H4 (cell line): Measurements from ENCODE around the gene ENAH. TPM values are rescaled to one million over a fixed set of nuclear protein-coding genes. Genes with fewer than 3 reads are reported as not detected.
"Not testable (repeated sequence)": the region's sequence is repeated elsewhere in the genome, so short reads cannot be mapped to it uniquely, and the experiment has no call there.

Source experiments
- DNase-seq: peaks from one replicate; pipeline ENCODE4 v3.0.0-alpha.2; 2015; ENCODE audit warnings: low spot score
- total RNA-seq: library from RNA; depleted of rRNA; stranded (reverse); fragments of >200 nt; shearing (Covaris generic); gene quantifications from 2 replicates; pipeline ENCODE4 v1.2.3, GENCODE V29; 2014; rRNA removed

ENAH gene
- total RNA-seq, result 89.4 and 98.0 TPM in 2 replicates

DNA sequence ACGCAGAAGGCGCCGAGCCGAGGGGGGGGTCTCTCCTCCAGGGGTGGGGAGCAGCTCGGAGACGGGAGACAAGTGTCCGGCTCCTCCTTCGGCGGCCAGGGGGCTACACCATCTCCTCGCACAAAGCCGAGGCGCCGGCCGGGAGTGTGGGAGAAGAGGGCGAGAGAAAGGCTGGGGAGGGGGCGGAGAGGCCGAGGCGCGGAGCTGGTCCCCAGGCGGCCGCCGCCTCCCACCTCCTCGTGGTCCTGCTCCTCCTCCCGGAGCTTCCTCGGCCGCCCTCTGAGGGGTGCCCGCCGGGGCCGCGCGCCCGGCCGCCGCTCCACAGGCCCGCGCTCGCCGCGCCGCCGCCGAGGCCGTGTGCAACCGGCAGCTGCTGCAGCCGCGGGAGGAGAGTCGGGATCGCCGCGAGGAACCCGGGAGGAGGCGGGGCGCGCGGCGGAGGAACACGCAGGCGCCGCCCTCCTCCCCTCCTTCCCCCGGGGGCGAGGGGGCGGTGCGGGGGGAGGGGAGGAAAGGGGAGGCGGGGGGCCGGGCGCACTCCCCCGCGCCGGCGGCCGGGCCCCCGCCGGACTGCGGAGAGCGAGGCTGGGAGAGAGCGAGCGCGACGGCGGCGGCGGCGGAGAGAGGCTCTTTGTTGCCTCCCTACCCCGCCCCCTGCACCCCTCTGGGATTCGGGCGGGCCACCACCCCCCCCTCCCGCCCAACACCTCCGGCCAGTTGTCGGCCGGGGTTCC is at the start of gene ENAH:
Gene ENAH (minus strand): TSS at position 395 of the 734 bp plus-strand sequence. CDS start 433 bp downstream, outside the sequence.
- DNase-seq, result peak; percentile 73

DNA sequence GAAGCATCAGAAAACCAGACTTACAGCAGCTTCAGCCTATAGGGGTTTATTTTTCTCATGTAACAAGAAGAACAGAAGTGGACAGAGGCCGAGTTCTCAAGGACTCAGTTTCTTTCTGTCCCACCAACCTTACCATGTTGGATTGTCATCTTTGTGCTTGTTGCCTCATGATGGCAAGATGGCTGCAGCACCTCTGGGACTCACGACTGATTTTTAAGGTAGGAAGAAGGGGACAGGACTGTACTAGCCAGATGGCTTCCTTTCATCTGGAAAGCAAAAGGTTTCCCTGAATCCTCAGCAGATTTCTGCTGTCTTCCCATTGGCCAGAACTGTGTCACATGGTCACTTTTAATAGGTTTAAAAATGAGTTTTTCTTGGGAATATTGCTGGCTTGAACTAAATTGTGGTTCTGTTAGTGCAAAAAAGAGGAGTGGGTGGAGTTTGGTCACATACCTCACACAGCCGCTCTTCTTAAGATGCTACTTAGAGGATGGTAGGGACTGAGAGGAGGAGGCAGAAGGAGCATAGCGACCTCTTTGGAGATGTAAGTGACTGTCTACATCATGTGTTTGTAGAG is 48.1 kb upstream of the ENAH start:
- DNase-seq, result peak; percentile 71

DNA sequence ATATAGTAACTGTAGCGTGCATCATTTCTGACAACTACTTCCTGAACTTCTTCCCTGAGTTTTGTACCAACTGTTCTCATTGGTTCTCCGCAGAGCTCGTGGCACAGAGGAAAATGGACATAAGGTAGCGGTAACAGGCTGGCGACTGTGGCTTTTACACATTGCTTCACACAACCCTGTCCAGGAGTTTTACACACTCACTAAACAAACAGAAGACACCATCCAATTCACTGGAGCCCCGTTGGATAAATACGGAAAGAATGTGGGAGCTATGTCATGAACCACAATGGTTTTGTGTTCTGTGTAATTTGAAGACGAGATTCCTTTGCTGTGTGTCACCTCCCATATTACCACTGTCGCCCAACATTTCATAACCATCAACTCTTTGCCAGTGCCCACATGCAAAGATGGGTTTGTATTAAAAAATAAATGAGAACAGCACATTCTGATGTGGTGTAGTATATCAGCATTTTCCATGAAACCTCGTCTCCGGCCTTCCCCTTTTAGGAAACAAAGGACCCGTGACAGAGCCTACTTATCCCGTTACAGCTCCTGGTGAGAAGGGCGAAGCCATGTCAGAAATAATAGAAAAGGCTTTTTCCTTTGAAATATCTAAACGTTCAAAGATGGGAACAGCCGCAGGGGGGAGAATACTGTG is 47.4 kb upstream of the ENAH start:
- peak; percentile 99 for DNase-seq

DNA sequence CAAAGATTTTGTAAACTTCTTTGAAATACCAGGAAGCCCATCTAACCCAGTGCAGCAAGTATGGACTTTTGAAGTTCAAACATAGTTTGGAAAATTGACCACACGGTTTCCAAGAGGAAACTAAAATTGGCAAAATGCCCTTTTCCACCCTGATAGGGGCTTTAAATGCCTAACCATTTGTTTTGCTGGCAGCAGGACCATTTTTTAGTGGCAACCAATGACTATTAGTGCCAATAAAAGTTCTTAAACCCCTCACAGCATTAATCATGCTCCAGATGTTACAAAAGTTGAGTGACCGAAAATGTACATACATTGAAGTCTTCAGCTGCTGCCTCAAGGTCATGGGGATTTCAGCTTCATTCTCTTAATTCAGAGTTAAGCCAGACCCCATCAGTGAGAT is 46.4 kb upstream of the ENAH start:
- no peak for DNase-seq

DNA sequence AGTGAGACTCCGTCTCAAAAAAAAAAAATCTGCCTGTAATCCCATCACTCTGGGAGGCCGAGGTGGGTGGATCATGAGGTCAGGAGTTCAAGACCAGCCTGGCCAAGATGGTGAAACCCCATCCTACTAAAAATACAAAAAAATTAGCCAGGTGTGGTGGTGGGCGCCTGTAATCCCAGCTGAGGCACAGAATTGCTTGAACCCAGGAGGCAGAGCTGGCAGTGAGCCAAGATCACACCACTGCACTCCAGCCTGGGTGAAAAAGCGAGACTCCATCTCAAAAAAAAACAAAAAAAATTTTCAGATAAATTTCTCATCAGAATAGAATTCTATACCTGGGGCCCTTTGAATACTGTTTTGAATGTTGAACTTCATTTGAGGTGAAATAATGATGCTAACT is 45.3 kb upstream of the ENAH start:
- DNase-seq, result not testable (repeated sequence)

DNA sequence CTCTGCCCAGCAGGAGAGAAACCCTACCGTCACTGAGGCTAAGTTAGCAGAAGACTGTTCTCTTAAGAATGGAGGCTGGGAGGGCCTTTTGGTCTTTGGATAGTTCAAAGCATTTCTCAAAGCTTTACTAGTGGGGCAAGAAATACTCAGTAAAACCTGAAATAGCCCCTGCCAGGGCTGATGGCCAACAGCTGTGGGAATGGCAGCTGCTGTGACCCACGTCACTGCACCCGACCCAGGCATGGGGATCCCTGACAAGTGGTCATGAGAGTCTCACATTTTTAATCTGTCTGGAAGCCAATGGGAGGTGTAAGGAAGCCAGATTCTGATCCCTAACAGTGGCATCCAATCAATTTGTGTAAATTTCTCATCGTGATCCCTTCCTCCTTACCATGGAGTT is 44.5 kb upstream of the ENAH start:
- no peak for DNase-seq

DNA sequence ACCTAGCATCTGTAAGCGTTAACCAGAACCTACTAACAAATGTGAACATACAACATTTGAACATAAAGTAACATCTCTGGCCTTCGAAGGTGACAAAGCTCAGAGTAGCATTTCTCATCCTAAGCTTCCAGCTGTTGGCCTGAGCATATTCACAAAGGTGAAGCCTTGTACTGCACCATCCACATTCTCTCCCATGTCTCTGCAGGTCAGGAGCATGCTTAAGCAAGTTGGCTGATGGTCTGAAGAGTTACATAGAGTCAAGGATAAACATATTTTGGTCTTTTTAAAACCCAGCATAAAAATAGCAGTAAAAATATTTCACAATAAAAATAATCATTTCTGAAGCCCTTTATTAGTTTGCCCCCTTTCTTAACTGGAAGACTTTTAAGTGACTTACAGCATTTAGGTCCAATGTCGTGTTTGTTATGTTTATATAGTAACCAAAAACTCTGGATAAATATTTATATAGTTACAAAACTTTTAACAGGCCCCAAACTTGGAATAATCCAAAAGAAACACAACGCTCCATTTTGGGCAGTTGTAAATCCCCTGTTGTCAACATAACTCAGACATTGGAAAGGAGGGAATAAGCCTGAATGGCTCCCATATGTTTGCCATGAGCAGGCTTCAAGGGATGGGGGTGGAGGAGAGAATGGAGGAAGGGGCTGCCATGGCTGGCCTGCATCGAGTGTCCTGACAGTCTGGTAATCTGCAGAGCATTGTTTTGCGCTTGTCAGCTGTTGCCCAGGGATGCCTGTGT is 42.8 kb upstream of the ENAH start:
- DNase-seq, result no peak

DNA sequence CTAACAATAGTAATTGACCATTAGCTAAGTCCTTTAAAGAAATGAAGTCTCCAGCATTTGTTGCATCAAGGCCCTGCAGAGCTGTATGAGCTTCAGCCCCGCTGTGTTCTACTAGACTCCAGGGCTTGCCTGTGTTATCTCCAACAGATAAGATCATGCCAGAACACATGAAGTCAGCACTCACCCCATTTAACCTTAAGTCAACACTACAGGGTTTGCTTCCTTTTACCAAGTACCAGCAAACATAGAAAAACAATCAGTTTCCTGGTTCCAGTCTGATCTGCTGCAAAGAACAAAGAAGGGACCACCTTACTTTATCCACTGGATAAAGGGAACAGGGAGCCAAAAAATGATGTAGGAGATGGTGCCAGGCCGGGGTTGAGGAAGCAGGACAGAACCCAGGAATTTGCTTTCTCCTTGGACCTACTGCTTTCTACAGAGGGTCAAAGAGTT is 41.3 kb upstream of the ENAH start:
- DNase-seq, result no peak

DNA sequence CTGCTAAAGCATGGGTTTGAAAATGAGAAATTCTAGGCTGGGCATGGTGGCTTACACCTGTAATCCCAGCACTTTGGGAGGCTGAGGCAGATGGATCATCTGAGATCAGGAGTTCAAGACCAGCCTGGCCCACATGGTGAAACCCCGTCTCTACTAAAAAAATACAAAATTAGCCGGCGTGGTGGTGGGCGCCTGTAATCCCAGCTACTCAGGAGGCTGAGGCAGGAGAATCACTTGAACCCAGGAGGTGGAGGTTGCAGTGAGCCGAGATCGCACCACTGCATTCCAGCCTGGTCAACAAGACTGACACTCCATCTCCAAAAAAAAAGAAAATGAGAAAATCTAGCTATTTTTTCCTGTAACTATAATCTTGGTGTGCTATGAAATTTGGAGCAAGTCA is 40.8 kb upstream of the ENAH start:
- not testable (repeated sequence) for DNase-seq

DNA sequence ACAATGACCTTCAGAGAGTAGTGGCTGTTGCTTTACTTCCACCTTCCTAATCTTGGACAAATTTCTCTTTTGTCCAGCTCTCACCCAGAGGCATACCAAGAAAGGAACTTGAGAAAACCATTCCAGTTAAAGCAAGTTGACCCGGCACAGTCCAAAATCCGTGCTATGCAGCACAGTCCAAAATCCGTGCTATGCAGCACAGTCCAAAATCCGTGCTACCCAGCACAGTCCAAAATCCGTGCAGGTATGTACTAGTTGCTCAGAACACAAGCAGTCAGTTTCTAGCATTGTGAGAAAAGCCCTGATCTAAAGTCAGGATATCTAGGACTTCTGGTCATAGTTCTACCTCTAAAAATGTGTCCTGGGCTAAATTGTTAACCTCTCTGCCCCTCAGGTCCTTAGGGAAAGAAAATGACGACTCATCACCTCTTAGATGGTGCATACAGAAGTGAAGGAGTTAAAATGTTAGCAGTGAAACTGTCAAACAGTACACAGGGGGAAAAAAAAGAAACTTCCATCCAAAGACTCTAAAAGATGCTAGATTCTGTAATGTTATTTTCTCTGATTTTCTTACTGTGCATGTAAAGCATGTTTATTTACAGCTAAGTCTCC is 40.3 kb upstream of the ENAH start:
- no peak for DNase-seq

DNA sequence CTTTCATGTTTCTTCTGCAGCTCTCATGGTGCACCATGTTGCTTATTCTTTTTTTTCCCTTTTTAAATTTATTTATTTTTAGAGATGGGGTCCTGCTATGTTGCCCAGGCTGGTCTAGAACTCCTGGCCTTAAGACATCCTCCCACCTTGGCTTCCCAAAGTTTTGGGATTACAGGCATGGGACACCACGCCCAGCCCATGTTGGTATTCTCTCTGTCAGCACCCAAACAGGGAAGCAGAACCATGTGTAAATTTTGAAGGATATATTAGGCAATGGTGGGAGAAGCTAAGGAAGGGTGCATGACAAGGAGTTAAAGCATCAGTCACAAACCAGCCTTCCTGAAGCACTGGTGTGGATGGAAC is 39.6 kb upstream of the ENAH start:
- DNase-seq, result no peak

DNA sequence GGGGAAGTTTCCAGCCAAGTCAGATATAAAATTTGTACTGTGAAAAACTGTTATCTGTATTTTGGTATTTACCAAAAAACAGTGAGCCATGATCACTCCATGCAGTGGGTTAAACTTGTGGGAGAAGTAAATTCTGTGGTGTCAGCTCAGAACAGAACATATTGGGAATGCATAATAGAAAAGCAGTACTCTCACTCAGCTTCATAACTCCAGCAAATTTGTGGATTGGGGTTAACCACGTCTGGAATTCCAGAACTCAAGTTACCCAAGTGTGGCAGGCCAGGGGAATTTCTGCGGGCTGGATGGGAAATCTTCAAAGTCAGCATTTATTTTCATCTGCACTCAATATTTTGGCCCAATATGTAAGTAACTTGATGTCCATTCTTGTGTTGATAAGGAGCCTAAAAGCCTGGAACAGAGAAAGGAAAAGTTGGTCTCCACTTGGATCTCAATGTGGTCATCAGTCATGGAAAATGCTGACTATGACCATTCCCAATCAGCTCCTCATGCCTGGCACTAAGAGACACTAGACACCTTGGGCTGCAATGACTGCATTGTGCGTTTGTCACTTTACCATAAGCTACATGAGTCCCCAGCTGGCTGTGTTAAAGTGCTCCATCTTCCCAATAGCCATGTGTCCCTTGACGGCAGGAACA is 39.1 kb upstream of the ENAH start:
- DNase-seq, result peak; percentile 86

DNA sequence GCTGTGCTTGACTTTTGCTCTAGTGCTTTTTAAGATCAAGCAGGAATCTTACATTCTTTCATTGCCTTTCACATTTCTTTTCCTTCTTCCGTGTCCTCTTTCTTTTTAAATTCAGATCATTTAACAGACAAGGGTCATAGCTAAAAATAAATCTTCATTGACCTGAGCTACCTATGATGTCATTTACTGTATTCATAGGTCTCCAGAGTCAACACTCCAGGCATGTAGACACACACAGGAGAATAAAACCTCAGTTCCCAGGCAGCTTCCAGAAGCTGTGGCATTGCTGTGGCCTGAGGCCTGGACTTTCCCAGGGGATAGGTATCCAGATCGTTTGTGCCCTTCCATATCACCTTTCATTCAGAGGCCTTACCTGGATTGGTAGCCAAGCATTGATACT is 38.5 kb upstream of the ENAH start:
- DNase-seq, result peak; percentile 76

DNA sequence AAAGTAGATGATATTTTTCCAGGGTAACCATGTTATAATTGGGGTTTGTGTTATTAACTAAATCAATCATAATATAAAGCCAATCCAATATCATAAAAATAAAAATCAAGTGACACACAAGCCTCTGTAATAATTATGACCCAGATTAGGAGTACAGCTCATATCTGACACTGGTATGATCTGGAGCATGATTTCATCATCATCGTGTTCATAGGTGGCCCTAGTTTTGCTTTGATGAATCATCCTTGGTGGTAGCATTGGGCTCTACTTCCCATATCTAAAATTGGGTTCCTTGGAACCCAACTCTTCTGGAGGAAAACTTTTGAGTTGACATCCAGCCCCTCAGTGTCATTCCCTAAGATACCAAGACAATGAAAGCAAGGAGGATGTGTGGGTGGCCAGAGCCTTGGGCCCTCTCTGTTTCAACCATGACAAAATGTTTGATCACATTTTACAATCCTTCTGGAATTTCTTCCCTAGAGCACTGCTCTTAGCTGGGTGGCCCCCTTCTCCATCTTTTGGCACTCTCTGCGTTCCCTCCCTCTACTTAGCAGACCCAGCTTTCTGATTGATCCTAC is 37.0 kb upstream of the ENAH start:
- no peak for DNase-seq

DNA sequence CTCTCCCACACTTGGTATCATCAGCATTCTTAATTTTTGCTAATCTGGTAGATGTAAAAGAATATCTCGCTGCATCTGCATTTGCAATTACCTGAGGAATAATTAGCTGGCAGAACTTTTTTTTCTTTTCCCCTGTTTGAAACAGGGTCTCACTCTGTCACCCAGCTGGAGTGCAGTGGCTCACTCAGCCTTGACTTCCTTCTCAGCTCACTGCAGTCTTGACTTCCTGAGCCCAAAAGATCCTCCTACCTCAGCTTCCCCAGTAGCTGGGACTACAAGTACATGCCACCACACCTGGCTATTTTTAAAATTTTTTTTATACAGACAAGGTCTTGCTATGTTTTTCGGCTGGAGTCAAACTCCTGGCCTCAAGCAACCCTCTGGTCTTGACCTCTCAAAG is 35.4 kb upstream of the ENAH start:
- DNase-seq, result no peak

DNA sequence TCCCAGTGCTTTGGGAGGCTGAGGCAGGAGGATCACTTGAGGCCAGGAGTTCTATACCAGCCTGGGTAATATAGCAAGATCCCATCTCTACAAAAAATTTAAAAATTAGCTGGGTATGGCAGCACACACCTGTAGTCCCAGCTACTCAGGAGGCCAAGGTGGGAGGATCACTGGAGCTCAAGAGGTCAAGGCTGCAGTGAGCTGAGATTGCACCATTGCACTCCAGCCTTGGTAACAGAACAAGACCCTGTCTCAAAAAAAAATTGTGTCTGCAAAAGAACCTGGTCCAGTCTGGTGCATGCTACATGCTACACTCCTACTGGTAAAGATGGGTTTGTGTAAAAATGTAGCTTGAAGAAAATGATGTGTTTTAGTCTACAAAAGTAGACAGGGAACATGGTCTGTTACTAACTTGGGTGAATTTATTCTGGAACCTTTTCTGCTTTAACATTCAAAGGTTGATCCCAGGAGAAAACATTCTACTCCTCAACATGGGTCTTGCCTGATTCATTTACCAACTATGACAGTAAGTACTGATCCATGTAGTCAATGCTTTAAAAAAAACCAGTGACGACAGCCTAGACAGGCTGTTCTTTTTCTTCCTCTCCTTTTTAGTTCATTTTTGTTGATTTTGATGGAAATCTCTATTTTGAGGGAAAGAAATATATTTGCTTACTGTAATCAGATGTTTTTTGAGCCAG is 32.7 kb upstream of the ENAH start:
- no peak for DNase-seq

DNA sequence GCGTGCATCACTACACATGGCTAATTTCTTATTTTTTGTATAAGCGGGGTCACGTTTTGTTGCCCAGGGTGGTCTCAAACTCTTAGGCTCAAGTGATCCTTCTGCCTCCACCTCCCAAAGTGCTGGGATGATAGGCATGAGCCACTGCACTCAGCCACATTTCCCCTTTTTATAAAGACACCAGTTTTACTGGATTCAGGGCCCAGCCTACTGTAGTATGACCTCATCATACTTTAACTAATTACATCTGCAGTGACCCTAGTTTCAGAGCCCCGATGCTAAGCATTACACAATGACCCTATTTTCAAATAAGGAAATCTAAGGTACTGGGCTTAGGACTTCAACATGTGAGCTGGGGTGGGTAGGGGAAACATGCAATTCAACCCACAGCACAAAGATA is 31.8 kb upstream of the ENAH start:
- no peak for DNase-seq

DNA sequence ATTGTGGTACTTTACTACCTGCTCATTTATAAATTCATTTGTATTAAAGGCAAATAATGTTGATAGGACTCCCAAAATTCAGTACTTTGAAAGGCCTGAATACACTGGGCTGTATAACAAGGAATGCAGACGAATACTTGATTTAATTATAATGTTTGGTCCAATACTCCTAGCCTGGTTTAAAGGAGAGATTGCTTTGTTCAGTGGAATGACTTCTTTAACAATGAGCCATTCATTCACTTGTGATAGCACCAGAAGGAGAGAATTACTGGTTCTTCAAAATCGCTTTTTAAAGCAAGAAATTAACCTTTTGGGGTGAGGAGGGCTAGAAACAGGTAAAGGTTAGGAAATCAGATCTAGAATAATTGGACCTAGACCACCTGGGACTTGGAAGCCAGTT is 28.3 kb upstream of the ENAH start:
- DNase-seq, result no peak

DNA sequence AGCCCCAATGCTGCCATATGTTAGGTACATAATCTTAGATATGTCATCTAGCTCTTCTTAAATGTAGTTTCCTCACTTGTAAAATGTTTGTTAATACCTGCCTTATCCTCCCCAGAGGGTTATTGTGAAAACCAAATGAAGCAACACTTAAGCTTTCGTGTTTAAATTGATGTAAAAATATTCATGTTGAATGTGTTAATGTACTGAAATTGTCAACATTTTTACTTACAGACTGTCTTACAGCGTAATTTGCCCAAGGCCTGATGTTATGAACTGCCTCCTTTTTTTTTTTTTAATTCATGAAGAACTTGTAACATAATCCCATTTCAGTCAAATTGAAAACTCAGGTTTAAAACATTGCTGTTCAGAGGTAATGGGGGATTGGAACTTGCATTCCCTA is 25.6 kb upstream of the ENAH start:
- DNase-seq, result no peak

DNA sequence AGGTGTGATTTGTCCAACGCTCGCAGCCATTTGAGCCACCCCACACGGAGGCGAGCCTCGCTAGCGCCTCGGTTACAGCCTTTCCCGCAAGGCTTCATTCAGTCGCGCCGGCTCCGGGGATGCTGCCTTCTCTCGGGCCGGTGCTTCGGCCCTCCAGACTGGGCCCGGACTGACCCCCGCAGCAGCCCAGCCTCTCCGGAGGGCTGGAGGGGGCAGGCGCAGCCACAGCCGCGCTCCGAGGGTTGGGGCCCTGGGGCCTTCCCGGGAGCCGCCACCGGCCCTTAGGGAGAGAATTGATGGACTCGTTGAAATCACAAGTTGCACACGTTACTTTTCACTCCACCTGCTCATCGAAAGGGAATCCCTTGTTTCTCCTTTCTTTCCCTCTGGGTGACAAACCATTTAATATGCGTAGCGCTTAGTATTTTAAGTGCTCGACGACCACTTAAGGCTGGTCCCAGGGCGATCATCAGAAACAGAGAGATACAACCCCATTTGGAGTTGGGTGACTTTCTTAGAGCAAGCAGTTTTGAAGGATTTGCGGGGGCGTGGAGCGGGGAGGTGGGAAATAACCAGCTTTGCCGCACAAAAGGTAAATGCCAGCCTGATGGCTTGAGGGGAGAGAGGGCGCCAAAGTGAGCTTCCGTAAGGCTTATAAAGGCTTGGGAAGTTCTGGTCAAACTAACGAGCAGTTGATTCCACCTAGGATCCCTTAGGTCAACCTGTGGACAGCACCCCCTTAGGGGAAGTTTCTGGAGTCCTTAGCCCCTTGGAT is 24.6 kb upstream of the ENAH start:
- DNase-seq, result no peak
